Spleen (tissue), 11 donors: ENCODE results near the gene PAFAH1B1. TPM values are rescaled to one million over a fixed set of nuclear protein-coding genes. Genes with fewer than 3 reads are reported as not detected.

ENCODE experiments used
- DNase-seq: peaks from one replicate; pipeline ENCODE4 v3.0.0-alpha.2; 2020
- H3K27ac ChIP-seq, 8 donors: fragments of 200-600 bp; sonication (generic) in 7 of 8; 1 replicate in 4 of 8; 2 replicates in 4 of 8; pipeline versions ENCODE4 v1.5.0 to v1.8.0; 2016 to 2021; ENCODE audit warnings: inconsistent platforms in 4 of 8, mild to moderate bottlenecking in 4 of 8, moderate library complexity in 1 of 8
- H3K27me3 ChIP-seq, 7 donors: fragments of 200-600 bp; sonication (generic) in 6 of 7; replicated peaks in 1 of 7; 1 replicate in 4 of 7; 2 replicates in 3 of 7; pipeline versions ENCODE4 v1.5.0 to v1.8.0; 2016 to 2021; ENCODE audit warnings: inconsistent platforms in 3 of 7, mild to moderate bottlenecking in 1 of 7
- H3K36me3 ChIP-seq, 6 donors: fragments of 200-600 bp; sonication (generic) in 5 of 6; 1 replicate in 4 of 6; 2 replicates in 2 of 6; pipeline versions ENCODE4 v1.5.0 to v1.8.0; 2016 to 2021; ENCODE audit warnings: inconsistent platforms in 2 of 6
- H3K4me1 ChIP-seq, 6 donors: fragments of 200-600 bp; sonication (generic) in 5 of 6; 1 replicate in 3 of 6; 2 replicates in 3 of 6; pipeline versions ENCODE4 v1.5.0 to v1.8.0; 2016 to 2021; ENCODE audit warnings: inconsistent platforms in 3 of 6
- H3K4me3 ChIP-seq, 8 donors: fragments of 200-600 bp; sonication (generic) in 7 of 8; 1 replicate in 4 of 8; 2 replicates in 4 of 8; pipeline versions ENCODE4 v1.5.0 to v1.8.0; 2016 to 2021; ENCODE audit warnings: inconsistent platforms in 4 of 8, mild to moderate bottlenecking in 4 of 8, moderate library complexity in 2 of 8
- H3K9me3 ChIP-seq, 8 donors: fragments of 200-600 bp; sonication (generic) in 7 of 8; 1 replicate in 4 of 8; 2 replicates in 4 of 8; pipeline versions ENCODE4 v1.5.0 to v1.8.0; 2016 to 2021; ENCODE audit warnings: inconsistent platforms in 4 of 8
- POLR2A ChIP-seq, 3 donors: fragments of 450-650 bp; IDR thresholded peaks; one replicate each; pipeline ENCODE4 v1.5.1; 2017; ENCODE audit warnings: antibody characterized with exemption in 3 of 3, mild to moderate bottlenecking in 1 of 3
- POLR2AphosphoS5 ChIP-seq, 3 donors: sonication (generic); formaldehyde crosslinking; IDR thresholded peaks; one replicate each; pipeline ENCODE4 v1.5.1; 2017; ENCODE audit warnings: antibody characterized with exemption in 3 of 3
- WGBS, 5 donors: extraction: QIAGEN DNeasy Blood & Tissue Kit in 3 of 5; methylation state at CpG; one replicate each; pipeline versions ENCODE4 v1.1.5 to v1.1.7; 2013 to 2018; 5-methylcytosine and 5-hydroxymethylcytosine counted together
- intact Hi-C: fragments of 100-400 bp; cut with DNase I; formaldehyde crosslinking; loops from one replicate; pipeline ENCODE4 v1.15.0; 2023; ENCODE audit warnings: low total_unique reads
- polyA plus RNA-seq, 3 donors: library from polyadenylated mRNA; stranded (reverse); fragments of 200-250 nt; gene quantifications; one replicate each; pipeline ENCODE4 v1.2.1, GENCODE V29; 2013
- total RNA-seq, 7 donors: library from RNA; depleted of rRNA in 3 of 7; stranded (reverse); fragments of >200 nt in 3 of 7; fragmentation: NEBNext Ultra II Directional in 4 of 7; extraction: Animal tissue kit (Norgen Biotek cat#: 25700) in 4 of 7; gene quantifications; one replicate each; pipeline versions ENCODE4 v1.1.0 to v1.2.1, GENCODE V29; 2016 to 2021
- TF ChIP-seq, protein P1 (sequence below), 11 experiments: fragments of 200-600 bp in 7 of 11; fragments of 450-650 bp in 4 of 11; sonication (generic) in 4 of 11; IDR thresholded peaks in 8 of 11; conservative IDR thresholded peaks in 3 of 11; 1 replicate in 7 of 11; 2 replicates in 4 of 11; pipeline versions ENCODE4 v1.4.0 to v1.8.0; 2016 to 2021; ENCODE audit warnings: antibody characterized with exemption in 11 of 11, inconsistent platforms in 4 of 11, mild to moderate bottlenecking in 1 of 11
- donor health status: healthy with polysubstance abuse.
- donor health status: DM: no; HTN: no; CAD: no; lungs with moderate emphysema.
- donor health status: DM: no; HTN: no; CAD: no.
- donor health status: Bipolar disorder and iron deficiency.
- donor health status: healthy.
- donor health status: DM: no; HTN: no; CAD: no.
- donor health status: DM: yes; HTN: yes; CAD: no.

Gene PAFAH1B1
- total and polyA plus RNA-seq, 10 donors: 20.8 to 175 (median 104) TPM

DNA sequence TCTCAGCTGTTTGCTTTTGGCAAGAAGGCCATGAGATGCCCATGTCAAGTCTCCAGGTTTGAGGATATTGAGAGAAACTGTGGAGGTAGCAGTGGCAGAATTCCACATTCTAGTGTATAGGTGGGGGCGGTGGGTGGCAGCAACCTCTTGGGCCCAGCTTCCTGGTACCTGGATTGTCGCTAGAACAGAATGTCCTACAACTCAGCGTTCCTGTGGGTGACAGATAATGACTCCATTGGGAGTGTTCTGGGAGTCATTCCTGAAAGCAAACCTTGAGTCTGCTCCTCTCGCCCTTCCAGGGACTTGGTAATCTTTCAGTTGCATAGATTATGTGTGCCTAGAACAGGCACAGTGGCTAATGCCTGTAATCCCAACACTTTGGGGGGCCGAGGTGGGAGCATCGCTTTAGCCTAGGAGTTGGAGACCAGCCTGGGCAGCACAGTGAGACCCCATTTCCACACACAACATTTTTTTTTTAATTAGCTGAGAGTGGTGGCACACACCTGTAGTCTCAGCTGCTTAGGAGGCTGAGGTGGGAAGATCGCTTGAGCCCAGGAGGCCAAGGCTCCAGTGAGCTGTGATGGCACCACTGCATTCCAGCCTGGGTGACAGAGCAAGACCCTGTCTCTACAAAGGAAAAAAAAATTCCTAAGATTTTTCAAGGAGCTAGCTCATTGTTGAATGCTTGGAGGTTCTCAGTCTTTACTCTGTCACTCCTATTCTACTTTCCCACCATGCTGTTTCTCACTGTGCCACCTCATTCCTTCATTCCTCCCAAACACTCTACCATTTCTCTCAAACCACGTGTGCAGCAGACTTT is 43.9 kb upstream of the PAFAH1B1 start:
- Histone ChIP-seq H3K4me3 (no peak overlapping the region), H3K27ac (no peak overlapping the region), H3K27me3 (peaks cover 0 to 10% (median 0%) of the 10 kb centered on the region in 7 donors), H3K4me1 (no peaks in the 10 kb centered on the region), H3K9me3 (no peaks in the 10 kb centered on the region), H3K36me3 (no peaks in the 10 kb centered on the region)
- TF ChIP-seq POLR2A (IDR thresholded peaks at IDR 0.05) (no peak), POLR2AphosphoS5 (IDR thresholded peaks at IDR 0.05) (no peak)
- TF ChIP-seq, protein P1, sequence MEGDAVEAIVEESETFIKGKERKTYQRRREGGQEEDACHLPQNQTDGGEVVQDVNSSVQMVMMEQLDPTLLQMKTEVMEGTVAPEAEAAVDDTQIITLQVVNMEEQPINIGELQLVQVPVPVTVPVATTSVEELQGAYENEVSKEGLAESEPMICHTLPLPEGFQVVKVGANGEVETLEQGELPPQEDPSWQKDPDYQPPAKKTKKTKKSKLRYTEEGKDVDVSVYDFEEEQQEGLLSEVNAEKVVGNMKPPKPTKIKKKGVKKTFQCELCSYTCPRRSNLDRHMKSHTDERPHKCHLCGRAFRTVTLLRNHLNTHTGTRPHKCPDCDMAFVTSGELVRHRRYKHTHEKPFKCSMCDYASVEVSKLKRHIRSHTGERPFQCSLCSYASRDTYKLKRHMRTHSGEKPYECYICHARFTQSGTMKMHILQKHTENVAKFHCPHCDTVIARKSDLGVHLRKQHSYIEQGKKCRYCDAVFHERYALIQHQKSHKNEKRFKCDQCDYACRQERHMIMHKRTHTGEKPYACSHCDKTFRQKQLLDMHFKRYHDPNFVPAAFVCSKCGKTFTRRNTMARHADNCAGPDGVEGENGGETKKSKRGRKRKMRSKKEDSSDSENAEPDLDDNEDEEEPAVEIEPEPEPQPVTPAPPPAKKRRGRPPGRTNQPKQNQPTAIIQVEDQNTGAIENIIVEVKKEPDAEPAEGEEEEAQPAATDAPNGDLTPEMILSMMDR (IDR thresholded peaks at IDR 0.05 in 8 of 11, conservative IDR thresholded peaks at IDR 0.05 in 3 of 11): no peak
- DNase-seq: no peak
- WGBS, 5 donors: 87 to 93% (median 90%) methylated on average over 7 to 8 of the region's 8 CpGs
- intact Hi-C loops: no loop called here

DNA sequence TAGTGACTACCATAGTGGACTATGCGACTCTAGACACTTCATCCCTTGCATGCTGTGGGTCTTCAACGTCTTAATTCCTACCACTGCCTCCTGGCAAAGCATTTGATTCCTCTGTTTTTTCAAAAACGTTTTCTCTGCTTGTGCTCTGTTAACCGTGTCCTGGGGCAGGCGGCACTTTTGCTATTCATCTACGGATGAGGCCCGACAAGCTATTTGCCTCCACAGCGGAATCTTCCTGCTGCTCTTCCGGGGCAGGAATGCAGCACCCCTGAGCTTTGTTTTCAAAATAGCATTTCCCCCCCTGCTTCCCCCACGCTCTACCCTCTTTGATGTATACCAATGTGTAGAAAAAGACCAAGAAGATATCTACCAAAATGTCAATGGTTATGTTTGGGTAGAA is 42.0 kb upstream of the PAFAH1B1 start:
- no peak overlapping the region for H3K4me3 ChIP-seq
- H3K36me3 ChIP-seq: no peaks in the 10 kb centered on the region
- H3K4me1 ChIP-seq: no peaks in the 10 kb centered on the region
- no peak overlapping the region for H3K27ac ChIP-seq
- DNase-seq: no peak
- TF ChIP-seq POLR2A (IDR thresholded peaks at IDR 0.05): no peak
- no peak for TF ChIP-seq POLR2AphosphoS5 (IDR thresholded peaks at IDR 0.05)
- TF ChIP-seq, protein P1 (IDR thresholded peaks at IDR 0.05 in 8 of 11, conservative IDR thresholded peaks at IDR 0.05 in 3 of 11): no peak
- peaks cover 0 to 10% (median 0%) of the 10 kb centered on the region in 7 donors for H3K27me3 ChIP-seq
- intact Hi-C loops: no loop called here
- WGBS, 5 donors: 42 to 57% (median 47%) methylated on average over 10 of the region's 10 CpGs
- H3K9me3 ChIP-seq: no peaks in the 10 kb centered on the region

DNA sequence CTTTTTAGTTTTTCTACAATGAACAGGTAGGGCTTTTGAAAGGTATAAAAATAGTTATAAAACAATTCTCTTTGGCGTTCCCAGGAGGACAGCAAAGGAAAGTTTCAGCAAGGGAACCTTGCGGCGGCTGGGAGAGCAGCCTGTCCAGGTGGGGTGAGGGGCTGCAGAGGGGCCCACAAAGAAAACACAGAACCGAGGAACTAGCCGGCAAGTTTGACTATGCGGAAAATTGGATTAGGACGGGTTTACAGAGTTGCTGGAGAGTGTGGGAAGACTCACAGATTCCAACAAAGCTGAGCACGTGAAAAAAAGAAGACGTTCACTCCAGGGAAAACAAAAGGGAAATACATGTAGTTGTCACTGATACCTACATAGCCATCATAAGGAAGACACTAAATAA is 41.5 kb upstream of the PAFAH1B1 start:
- TF ChIP-seq, protein P1 (IDR thresholded peaks at IDR 0.05 in 8 of 11, conservative IDR thresholded peaks at IDR 0.05 in 3 of 11): no peak
- TF ChIP-seq POLR2AphosphoS5 (IDR thresholded peaks at IDR 0.05): no peak
- no peak for TF ChIP-seq POLR2A (IDR thresholded peaks at IDR 0.05)
- Histone ChIP-seq H3K36me3 (no peaks in the 10 kb centered on the region), H3K27ac (no peak overlapping the region), H3K27me3 (peaks cover 0 to 10% (median 0%) of the 10 kb centered on the region in 7 donors), H3K4me3 (no peak overlapping the region), H3K9me3 (no peaks in the 10 kb centered on the region), H3K4me1 (no peaks in the 10 kb centered on the region)
- no peak for DNase-seq
- intact Hi-C loops: no loop called here
- 64 to 77% (median 67%) methylated on average over 9 of the region's 9 CpGs for WGBS, 5 donors

DNA sequence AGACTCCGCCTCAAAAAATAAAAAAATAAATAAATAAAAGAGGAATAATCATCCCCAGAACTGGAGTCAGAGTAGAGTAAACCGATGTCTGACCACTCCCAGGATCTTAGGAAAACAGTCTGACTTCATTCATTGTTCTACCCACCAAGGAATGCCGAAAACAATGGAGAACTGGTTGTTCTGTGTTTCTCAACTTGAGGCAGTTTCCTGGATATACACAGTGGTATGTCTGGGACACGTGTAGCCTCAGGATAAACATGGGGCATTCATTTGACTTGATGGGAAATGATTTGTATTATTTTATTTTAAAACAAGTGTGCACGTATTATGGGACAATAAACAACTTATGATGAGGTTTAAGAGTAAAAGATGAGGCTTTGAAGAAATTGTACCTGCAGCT is 32.8 kb upstream of the PAFAH1B1 start:
- intact Hi-C loops: no loop called here
- H3K4me3 ChIP-seq: no peak overlapping the region
- no peak overlapping the region for H3K27ac ChIP-seq
- TF ChIP-seq, protein P1 (IDR thresholded peaks at IDR 0.05 in 8 of 11, conservative IDR thresholded peaks at IDR 0.05 in 3 of 11): no peak
- no peak for TF ChIP-seq POLR2AphosphoS5 (IDR thresholded peaks at IDR 0.05)
- TF ChIP-seq POLR2A (IDR thresholded peaks at IDR 0.05): no peak
- no peaks in the 10 kb centered on the region for H3K27me3 ChIP-seq
- no peaks in the 10 kb centered on the region for H3K4me1 ChIP-seq
- H3K9me3 ChIP-seq: peaks cover 0 to 17% (median 9%) of the 10 kb centered on the region in 8 donors
- 81 to 92% (median 90%) methylated on average over 5 of the region's 5 CpGs for WGBS, 5 donors
- no peak for DNase-seq
- no peaks in the 10 kb centered on the region for H3K36me3 ChIP-seq
